AG09319 (cell line): ENCODE results near the gene ADGRL4.

Source experiments
- DNase-seq: peaks from one replicate; pipeline ENCODE4 v3.0.0-alpha.2; 2010; ENCODE audit warnings: low read depth; ENCODE audit errors: extremely low read depth
- TF ChIP-seq, protein P1 (sequence below): IDR thresholded peaks from 2 replicates; pipeline ENCODE4 v1.5.1; 2011; ENCODE audit warnings: low read depth, mild to moderate bottlenecking, inconsistent platforms, low read length, moderate library complexity

ADGRL4 gene

DNA sequence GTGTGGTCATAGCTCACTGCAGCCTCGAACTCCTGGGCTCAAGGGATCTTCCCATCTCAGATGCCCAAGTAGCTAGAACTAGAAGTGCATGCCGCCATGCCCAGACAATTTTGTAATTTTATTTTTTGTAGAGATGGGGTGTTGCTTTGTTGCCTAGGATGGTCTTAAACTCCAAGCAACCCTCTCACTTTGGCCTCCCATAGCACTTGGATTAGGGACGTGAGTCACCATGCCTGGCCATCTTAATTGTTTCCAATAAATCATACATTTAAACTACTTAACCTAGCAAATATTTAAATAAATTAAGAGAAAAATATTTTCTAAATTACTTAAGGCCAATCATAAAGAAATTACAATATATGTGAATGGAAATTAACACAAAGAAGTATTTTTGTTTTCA, 35.1 kb upstream of the ADGRL4 start:
- DNase-seq: no peak
- TF ChIP-seq, protein P1, sequence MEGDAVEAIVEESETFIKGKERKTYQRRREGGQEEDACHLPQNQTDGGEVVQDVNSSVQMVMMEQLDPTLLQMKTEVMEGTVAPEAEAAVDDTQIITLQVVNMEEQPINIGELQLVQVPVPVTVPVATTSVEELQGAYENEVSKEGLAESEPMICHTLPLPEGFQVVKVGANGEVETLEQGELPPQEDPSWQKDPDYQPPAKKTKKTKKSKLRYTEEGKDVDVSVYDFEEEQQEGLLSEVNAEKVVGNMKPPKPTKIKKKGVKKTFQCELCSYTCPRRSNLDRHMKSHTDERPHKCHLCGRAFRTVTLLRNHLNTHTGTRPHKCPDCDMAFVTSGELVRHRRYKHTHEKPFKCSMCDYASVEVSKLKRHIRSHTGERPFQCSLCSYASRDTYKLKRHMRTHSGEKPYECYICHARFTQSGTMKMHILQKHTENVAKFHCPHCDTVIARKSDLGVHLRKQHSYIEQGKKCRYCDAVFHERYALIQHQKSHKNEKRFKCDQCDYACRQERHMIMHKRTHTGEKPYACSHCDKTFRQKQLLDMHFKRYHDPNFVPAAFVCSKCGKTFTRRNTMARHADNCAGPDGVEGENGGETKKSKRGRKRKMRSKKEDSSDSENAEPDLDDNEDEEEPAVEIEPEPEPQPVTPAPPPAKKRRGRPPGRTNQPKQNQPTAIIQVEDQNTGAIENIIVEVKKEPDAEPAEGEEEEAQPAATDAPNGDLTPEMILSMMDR: no peak

DNA sequence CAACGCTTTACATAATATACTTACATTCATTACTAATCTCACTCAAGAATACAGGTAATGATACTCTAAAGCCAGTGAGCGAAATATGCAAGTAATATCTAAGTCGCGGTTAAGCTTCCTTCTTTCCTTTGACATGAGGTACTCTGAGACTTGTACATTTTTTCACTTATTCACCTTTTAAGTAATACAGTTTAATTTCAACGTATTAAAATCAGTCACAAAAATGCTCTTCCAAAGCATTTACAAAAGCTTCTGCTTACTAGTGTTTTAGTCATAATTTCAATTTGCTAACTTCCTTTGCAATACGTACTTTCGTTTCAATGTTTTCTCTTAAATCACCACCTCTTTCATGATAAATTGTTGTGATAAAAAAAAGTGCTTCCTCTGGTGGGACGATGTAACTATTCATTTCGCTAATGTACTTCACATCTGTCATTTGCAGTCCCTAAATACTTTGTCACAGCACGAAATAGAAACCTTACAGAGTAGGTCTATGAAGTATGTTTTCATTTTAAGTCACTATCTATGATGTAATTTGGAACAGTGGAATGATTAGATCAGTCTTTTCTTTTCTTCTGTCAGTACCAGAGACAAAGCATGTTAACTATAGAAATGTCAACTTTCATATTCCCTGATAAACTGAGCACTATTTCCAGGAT, 34.0 kb upstream of the ADGRL4 start:
- no peak for DNase-seq
- TF ChIP-seq, protein P1: no peak

DNA sequence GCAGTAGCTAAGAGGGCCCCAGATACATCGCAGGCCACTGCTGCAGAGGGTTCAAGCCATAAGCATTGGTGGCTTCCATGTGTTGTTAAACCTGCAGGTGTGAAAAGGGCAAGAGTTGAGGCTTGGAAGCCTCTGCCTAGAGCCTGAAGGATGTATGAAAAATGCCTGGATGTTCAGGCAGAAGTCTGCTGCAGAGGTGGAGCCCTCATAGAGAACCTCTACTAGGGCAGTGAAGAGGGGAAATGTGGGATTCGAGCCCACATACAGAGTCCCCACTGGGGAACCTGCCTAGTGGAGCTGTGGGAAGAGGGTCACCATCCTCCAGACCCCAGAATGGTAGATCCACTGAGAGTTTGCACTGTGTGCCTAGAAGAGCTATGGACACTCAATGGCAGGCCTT, 30.6 kb upstream of the ADGRL4 start:
- no peak for DNase-seq
- TF ChIP-seq, protein P1: no peak

DNA sequence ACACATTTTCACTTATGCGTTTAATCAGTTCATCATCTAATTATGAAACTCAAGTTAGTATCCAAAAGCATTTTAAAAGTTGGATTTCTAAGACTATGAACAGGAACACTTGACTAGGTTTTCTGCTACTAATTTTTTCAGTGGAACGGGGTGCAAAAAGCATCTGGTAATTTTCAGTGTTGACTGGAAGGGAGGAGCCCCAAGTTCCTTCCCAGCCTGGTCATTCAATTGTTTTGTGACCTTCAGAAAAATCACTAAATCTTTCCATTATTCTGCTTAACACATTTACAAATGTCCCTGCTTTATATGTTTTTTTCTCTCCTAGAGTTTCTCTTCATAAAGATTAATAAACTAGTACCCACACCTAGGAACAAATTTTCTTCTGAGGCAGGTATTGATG, 6.0 kb upstream of the ADGRL4 start:
- DNase-seq: no peak
- TF ChIP-seq, protein P1: no peak

DNA sequence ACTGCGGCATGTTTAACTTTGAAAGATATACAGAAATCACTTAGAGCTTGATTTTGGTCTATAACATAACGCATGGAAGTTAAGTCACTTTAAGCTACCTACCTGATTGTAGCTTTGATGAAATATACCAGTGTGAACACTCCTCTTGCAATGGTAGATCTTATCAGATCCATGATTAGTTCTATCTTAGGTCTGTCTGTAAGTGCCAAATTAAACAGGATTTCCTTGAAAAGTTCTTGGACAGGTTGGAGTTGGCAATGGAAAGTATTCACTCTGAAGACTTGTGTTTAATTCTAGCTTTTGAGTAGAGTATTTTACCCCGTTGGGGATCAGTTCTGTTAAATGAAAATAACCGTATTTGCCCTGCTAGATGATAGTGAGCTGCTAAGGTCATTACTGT, 4.1 kb upstream of the ADGRL4 start:
- TF ChIP-seq, protein P1: no peak

DNA sequence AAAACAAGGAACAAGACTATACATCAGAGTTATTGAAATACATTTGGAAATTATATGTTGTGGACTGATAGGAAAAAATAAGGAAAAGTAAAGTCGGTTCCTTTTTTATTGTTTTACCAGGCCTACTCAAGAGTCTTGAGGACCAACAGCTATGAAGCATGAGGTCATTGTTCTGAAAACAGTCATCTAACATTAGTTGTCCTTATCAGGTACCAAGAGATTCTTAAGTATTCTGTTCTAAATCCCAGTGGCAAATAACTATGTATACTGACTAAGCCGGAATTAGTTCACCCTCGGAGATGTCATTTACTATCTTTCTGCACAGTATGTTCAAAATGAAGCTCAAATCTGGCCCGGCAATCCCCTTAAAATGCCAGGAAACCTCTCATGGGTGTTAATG, 585 bp downstream of the ADGRL4 start:
- DNase-seq: no peak
- TF ChIP-seq, protein P1: no peak

More for the DNA sequence above, 4.1 kb upstream of the ADGRL4 start:
- no peak for DNase-seq

DNA sequence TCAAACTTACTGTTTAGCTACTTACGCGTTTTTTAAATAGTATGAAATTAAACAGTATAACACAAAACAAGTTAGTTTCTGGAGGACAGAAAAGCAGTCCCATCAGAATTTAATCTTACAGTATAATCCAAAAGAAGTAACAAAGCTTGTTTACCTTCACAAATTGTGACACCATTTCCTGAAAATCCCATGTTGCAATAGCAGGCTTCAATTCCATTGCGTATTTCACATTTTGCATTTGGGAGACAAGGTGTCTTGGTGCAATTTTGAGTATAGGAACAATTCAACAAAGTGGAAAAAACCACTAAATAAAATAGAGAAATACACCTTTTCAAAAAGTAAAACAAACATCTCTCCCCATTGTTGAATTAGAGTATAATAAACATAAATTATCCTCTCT, 1.6 kb downstream of the ADGRL4 start:
- TF ChIP-seq, protein P1: no peak
- no peak for DNase-seq
